DOHH2 (cell line): Measurements from ENCODE around the gene PFKL.

Experiments
- CTCF ChIP-seq: fragments of 200-600 bp; sonication (generic); IDR thresholded peaks from one replicate; pipeline ENCODE4 v1.5.1; 2014; ENCODE audit warnings: antibody characterized with exemption, mild to moderate bottlenecking, low read depth, low read length; ENCODE audit not compliant: poor library complexity, severe bottlenecking
- EZH2phosphoT487 ChIP-seq: fragments of 200-600 bp; sonication (generic); IDR thresholded peaks from 2 replicates; pipeline ENCODE4 v1.6.1; 2017; ENCODE audit warnings: borderline replicate concordance, mild to moderate bottlenecking, antibody characterized with exemption, low read length, moderate library complexity, mixed read lengths

GRCh38 chr21:44371596-44371995, 71.7 kb downstream of the PFKL start:
- TF ChIP-seq CTCF (no peak), EZH2phosphoT487 (no peak)
